VCaP (cell line): ENCODE measurements around the gene AREL1.

Experiments used
- H3K27ac ChIP-seq: fragments of 450-650 bp; 2 replicates; pipeline ENCODE4 v1.5.1; 2017
- TF ChIP-seq, protein P1 (sequence below): fragments of 450-650 bp; conservative IDR thresholded peaks from 2 replicates; pipeline ENCODE4 v1.5.1; 2017; ENCODE audit warnings: mild to moderate bottlenecking, moderate library complexity

AREL1 gene

DNA sequence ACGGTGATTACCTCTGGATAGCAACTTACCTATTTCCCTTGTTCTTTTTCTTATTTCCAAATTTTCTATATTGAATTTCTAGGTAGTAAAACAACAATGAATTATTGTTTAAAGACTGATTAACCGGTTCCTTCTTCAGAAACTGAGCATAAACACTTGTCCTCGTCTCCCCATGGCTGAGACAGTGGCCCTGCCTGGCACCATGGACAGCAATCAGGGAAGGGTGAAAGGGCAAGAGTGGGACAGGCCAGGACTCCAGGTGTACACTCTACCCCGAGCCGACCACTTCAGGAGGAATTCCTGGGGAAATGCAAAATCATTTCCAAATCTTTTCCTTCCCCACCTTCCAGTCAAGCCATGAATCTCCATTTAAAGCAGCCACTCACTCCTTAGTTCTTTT is 52.0 kb downstream of the AREL1 start:
- TF ChIP-seq, protein P1, sequence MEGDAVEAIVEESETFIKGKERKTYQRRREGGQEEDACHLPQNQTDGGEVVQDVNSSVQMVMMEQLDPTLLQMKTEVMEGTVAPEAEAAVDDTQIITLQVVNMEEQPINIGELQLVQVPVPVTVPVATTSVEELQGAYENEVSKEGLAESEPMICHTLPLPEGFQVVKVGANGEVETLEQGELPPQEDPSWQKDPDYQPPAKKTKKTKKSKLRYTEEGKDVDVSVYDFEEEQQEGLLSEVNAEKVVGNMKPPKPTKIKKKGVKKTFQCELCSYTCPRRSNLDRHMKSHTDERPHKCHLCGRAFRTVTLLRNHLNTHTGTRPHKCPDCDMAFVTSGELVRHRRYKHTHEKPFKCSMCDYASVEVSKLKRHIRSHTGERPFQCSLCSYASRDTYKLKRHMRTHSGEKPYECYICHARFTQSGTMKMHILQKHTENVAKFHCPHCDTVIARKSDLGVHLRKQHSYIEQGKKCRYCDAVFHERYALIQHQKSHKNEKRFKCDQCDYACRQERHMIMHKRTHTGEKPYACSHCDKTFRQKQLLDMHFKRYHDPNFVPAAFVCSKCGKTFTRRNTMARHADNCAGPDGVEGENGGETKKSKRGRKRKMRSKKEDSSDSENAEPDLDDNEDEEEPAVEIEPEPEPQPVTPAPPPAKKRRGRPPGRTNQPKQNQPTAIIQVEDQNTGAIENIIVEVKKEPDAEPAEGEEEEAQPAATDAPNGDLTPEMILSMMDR = no peak

DNA sequence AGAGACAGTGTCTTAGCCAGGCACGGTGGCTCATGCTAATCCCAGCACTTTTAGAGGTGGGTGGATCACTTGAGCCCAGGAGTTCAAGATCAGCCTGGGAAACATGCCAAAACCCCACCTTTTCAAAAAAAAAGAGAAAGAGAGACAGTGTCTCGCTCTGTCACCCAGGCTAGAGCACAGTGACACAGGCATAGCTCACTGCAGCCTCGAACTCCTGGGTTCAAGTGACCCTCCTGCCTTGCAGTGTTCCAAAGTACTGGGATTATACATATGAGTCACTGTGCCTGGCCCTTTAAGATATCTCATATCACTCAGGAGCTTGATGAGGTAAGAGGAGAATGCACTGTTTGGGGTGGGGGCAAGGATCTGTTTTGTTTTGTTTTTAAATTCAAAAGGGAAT is 52.7 kb downstream of the AREL1 start:
- TF ChIP-seq, protein P1 = no peak
- no peak overlapping the region for H3K27ac ChIP-seq

More for the DNA sequence above, 52.0 kb downstream of the AREL1 start:
- no peak overlapping the region for H3K27ac ChIP-seq

DNA sequence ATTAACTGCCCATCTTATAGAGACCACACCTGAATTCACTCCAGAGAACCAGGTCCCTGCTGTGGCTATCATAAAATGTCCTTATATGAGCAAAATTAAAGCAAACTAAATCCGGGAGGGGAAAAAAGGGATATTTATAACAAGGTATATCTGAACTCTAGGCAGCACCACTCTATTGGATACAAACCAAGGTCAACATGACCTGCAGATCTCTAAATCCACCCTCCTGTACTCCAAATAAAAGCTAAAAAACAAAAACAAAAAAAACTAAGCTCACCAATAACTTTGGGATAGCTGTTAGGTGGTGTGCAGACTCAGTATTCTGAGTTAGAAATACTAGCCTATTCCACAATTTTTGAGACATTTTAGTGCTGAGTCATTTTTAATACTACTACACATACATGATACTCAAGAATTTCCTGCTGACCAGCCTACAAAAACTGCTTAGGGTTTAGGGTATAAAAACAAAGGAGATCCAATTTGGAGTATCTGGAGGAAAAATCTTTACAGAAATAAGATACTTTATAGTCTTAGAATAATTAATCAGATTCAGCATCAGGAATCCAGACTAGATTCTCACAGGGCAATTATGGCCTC is 54.2 kb downstream of the AREL1 start:
- TF ChIP-seq, protein P1 = no peak
- no peak overlapping the region for H3K27ac ChIP-seq

DNA sequence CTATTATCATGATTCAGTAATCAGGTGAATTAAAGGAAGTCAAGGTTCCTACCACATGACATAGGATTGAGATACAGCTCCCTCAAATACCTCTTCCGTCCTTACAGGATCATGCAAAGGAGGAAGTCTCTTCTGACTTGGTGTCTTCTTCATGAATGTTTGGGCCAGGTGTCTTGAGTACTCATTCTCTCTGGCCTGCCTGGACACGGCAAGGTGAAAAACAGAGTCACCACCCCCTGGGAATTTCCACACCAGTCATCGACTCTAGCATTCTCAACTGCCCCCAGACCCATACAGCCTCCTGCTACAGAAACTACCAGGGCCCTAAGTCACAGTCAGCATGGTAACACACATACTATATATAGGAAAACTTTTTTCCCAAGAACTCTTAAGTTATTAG is 55.9 kb downstream of the AREL1 start:
- TF ChIP-seq, protein P1 = no peak
- no peak overlapping the region for H3K27ac ChIP-seq

DNA sequence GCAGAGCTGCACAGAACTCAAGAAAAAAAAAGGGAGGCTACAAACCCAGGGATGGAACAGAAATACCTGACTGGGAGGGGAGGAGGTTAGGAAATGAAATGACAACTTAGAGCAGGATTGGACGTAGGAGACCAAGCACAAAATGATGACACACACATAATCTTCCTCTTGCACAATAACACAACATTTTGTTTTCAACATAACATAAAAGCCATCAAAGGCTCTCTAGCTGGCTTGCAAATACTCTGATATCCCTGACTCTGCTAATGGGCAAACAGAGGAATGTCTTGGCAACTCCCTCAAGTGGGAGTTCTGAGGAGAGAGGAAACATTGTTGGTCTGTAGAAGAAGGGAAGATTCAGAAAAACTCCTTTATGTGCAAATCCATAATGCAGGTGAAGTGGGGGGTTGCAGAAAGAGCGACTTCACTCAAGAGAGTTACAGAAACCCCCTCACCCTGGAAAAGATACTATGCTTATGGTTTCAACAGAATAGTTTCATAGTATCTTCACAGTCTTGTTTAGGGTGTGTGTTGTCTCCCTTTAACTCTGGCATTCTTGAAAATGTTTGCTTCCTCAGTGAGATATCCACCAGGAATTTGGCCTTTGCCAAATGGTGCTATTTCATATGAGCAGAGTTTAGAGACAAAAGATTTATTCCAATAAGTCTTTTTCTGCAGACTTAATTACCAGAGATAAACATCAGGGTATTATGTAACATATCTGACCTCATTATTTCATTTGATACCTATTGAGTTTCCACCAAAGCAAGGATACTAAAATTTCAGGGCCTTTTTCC is 57.1 kb downstream of the AREL1 start:
- H3K27ac ChIP-seq = no peak overlapping the region
- TF ChIP-seq, protein P1 = no peak

DNA sequence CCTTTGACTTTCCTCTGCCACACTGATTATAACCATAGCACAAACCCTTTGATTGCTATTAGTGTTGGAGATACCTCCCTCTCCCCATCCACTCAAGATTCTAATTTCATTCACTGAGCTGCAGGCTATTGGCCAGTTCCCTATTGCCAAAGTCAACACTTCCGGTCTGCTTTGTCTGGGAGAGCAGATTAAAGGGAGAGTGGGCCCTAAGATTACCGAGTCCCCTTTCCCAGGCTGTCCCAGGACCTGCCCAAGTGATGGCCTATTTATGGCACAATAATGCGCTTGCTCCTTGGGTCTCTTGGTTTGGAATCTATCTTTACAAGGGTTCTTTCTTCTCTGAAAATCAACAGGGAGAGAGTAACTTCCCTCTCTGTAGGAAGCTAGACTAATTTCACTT is 57.9 kb downstream of the AREL1 start:
- H3K27ac ChIP-seq = no peak overlapping the region
- TF ChIP-seq, protein P1 = no peak

DNA sequence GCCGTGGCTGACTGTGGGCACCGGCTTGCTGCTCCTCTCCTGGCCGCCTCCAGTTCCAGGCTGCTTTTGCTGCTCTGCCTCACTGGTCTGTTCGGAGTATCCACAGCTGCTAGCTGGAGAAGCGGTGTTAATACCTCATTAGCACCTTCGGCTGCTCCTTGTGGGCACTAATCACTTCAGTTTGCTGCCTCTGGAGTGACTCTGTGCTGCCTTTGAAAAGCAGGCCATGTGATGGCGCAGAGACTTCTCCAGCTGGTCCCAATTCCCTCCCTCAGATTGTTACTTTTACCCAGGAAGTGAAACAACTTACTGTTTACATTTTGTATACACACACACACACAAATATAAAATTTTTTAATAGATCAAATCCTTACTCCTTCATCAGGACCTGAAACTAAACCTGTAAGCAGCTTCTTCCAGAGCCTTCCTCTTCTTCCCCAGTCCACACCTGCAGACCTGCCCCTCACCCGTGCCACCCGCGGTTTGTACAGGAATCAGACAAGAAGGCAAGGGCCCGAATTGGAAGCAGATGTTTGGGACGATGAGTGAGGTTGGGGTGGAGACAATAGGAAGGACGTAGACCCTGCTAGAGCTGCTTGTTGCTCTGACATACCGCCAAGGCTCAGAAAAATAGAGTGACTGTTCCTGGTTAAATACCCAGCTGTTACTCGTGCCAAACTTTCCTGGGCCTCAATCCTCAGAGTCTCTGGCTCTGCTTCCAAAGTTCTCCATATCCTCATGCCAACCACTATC is 59.3 kb downstream of the AREL1 start:
- TF ChIP-seq, protein P1 = no peak
- H3K27ac ChIP-seq = no peak overlapping the region
